ENCODE measurements around the gene MITF. TPM values are rescaled to one million over a fixed set of nuclear protein-coding genes. Genes with fewer than 3 reads are reported as not detected.

MITF gene, protein sequence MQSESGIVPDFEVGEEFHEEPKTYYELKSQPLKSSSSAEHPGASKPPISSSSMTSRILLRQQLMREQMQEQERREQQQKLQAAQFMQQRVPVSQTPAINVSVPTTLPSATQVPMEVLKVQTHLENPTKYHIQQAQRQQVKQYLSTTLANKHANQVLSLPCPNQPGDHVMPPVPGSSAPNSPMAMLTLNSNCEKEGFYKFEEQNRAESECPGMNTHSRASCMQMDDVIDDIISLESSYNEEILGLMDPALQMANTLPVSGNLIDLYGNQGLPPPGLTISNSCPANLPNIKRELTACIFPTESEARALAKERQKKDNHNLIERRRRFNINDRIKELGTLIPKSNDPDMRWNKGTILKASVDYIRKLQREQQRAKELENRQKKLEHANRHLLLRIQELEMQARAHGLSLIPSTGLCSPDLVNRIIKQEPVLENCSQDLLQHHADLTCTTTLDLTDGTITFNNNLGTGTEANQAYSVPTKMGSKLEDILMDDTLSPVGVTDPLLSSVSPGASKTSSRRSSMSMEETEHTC
- total RNA-seq (2014; rRNA removed; shearing (Covaris generic)), result 0.21 and 0.30 TPM in 2 replicates

DNA sequence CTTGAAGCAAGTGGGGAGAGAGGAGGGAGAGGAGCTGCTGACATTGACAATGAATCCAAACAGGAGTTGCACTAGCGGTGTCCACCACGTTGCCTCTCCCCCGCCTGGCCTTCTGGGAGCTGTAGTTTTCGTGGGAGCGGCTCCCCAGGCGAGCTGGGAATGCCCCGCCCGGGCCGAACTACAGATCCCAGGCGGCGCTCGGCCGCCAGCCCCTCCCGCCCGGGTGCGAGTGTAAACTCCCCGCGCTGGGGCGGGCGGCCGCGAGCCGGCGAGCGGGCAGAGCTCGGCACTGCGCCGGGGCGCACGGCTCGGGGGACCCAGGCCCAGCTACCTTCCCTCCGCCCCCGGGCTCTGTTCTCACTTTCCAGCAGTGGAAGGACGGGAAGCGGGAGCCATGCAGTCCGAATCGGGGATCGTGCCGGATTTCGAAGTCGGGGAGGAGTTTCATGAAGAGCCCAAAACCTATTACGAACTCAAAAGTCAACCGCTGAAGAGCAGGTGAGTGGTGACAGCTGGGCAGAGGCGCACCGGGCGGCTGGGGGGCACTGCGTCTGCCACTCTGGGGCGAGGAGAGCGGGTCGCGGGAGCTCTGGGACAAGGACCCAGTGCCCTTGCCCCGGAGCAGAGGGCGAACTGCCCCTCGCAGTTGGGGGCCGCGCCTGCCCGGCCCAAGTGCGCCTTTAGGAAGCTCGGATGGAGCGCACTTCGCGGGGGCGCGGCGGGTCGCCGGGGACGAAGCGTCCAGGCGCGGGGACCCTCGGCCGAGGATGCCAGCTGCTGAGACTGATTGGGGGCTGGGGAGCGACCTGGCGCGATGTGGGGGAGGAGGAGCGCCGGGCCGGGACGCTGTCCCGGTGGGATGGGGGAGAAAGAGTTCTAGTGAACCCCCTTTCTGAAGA, at the start of gene MITF:
TSS of gene MITF (plus strand) at position 261 of the 899 bp plus-strand sequence. CDS start at position 395, 134 bp downstream.
- peak; percentile 92 for DNase-seq
- Histone ChIP-seq H3K27me3 (ENCODE audit: control insufficient read depth, insufficient read depth, low read length) (peaks cover 34% of the 10 kb centered on the region), H3K4me3 (ENCODE audit: insufficient read depth, low read depth, low read length) (peak within 1 kb of the TSS; percentile 78), H3K36me3 (replicated peaks; ENCODE audit: control insufficient read depth, insufficient read depth, low read length) (no peaks in the 10 kb centered on the region)

DNA sequence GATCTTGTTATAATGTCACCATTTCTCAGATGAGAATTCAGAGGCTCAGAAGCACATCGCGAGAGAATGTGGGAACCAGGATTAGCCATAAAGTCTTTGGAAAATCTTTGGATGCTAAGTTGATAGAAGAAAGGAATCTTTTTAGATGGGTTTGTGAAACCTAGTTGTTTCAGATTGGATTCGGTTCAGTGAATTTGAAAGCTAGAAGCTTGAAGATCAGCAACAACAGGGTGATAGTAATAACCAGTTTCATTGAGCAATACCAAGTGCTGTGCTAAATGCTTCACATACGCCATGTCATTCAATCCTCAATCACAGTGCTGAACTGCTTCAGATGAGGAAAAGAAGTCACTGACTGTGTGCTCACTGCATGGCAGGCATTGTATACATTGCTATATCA, 47.4 kb upstream of the MITF start:
- H3K4me3 ChIP-seq (ENCODE audit: insufficient read depth, low read depth, low read length), result no peak overlapping the region
- no peaks in the 10 kb centered on the region for H3K36me3 ChIP-seq (replicated peaks; ENCODE audit: control insufficient read depth, insufficient read depth, low read length)
- DNase-seq, result no peak
- H3K27me3 ChIP-seq (ENCODE audit: control insufficient read depth, insufficient read depth, low read length), result peaks cover 3% of the 10 kb centered on the region; the same call in 1 of the 2 replicates

DNA sequence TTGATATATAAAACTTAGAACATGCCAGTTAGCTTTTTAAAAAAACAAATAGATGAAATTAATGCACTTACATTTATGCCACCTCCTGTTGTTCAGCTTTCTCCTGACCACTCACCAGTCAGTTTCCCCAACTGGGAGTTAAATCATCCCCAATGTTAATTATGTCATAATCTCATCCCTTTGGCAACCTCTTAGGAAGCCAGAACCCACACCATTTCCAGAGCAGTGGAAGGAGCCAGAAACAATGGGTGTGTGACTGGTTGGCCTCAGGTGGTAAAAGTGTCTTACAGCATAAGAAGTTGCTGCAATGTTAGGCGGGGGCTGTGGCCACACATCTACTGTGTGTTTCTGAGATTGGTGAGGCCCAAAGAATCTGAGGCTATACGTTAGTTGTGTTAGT, 46.5 kb upstream of the MITF start:
- Histone ChIP-seq H3K27me3 (ENCODE audit: control insufficient read depth, insufficient read depth, low read length) (peaks cover 3% of the 10 kb centered on the region; the same call in 1 of the 2 replicates), H3K4me3 (ENCODE audit: insufficient read depth, low read depth, low read length) (no peak overlapping the region)
- DNase-seq, result no peak

DNA sequence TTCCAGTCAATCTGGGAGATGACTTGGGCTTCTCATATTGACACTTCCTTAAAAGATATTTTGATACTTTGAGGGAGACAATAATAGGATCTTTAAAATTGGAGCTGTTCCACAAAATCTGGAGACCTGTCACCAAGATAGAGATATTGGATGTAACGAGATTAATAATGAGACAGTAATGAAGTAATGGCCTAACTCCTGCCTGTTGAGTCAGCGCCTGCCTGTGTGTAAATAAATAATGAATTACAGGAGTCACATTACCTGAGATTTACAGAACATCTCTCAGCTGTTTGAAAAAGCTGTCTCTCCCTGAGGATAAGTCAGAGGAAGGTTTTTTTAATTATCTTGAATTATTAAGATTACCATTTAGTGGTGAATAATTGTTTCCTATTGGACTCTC, 43.8 kb upstream of the MITF start:
- H3K36me3 ChIP-seq (replicated peaks; ENCODE audit: control insufficient read depth, insufficient read depth, low read length), result no peaks in the 10 kb centered on the region
- H3K4me3 ChIP-seq (ENCODE audit: insufficient read depth, low read depth, low read length), result no peak overlapping the region
- DNase-seq, result no peak
- H3K27me3 ChIP-seq (ENCODE audit: control insufficient read depth, insufficient read depth, low read length), result no peaks in the 10 kb centered on the region

More for the DNA sequence above, 46.5 kb upstream of the MITF start:
- no peaks in the 10 kb centered on the region for H3K36me3 ChIP-seq (replicated peaks; ENCODE audit: control insufficient read depth, insufficient read depth, low read length)

DNA sequence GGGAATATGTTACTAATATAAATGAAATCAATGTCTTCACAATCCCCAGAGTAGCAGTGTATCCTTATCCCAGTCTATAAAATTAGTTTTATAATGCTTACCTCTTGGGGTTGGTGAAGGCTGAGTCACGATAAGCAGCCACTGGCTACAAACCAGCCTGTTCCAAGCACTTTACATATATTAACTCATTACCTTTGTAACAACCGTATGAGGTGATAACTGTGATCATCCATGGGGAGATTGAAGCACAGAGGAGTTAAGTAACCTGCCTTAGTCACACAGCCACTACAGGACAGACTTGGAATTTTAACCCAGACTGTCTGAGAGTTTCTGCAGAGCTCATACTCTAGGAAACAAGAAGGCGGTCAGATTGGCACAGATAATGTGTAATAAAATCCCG, 43.3 kb upstream of the MITF start:
- H3K4me3 ChIP-seq (ENCODE audit: insufficient read depth, low read depth, low read length), result no peak overlapping the region
- H3K27me3 ChIP-seq (ENCODE audit: control insufficient read depth, insufficient read depth, low read length), result no peaks in the 10 kb centered on the region
- no peaks in the 10 kb centered on the region for H3K36me3 ChIP-seq (replicated peaks; ENCODE audit: control insufficient read depth, insufficient read depth, low read length)
- DNase-seq, result no peak

DNA sequence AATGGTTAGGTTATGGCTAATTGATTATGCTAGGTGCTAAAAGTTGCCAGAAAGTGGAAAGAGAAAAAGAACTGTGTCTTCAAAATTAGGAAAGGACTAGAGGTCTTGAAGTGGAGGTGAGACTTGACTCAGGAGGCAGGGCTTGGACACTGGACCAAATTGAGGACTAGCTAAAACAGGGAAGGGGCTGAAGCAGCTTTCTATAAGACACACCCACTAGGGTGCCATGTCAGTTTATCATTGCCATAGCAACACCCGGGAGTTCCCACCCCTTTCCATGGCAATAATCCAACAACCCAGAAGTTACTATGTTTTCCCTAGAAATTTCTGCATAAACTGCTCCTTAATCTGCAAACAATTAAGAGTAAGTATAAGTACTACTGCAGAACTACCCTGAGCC, 42.9 kb upstream of the MITF start:
- Histone ChIP-seq H3K27me3 (ENCODE audit: control insufficient read depth, insufficient read depth, low read length) (no peaks in the 10 kb centered on the region), H3K4me3 (ENCODE audit: insufficient read depth, low read depth, low read length) (no peak overlapping the region), H3K36me3 (replicated peaks; ENCODE audit: control insufficient read depth, insufficient read depth, low read length) (no peaks in the 10 kb centered on the region)
- no peak for DNase-seq

DNA sequence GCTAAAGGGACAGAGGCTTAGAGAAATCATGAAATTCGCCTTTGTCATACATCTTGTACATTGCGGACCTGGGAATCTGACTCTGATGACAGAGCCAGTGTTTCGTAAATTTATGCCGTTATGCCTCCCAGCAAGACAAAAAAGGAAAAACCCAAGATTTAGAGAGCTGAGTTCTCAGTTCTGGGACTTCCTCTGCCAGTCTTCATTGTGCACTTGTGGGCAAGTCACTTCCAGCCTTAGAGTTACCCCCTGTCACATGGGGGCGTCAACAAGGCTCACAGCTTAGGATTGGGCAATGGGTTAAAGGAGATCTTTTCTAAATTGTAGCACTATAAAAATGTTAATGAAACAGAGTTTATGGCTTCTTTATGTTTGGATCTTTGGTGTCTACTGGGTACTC, 41.9 kb upstream of the MITF start:
- H3K27me3 ChIP-seq (ENCODE audit: control insufficient read depth, insufficient read depth, low read length), result no peaks in the 10 kb centered on the region
- H3K4me3 ChIP-seq (ENCODE audit: insufficient read depth, low read depth, low read length), result no peak overlapping the region
- no peak for DNase-seq
- no peaks in the 10 kb centered on the region for H3K36me3 ChIP-seq (replicated peaks; ENCODE audit: control insufficient read depth, insufficient read depth, low read length)

DNA sequence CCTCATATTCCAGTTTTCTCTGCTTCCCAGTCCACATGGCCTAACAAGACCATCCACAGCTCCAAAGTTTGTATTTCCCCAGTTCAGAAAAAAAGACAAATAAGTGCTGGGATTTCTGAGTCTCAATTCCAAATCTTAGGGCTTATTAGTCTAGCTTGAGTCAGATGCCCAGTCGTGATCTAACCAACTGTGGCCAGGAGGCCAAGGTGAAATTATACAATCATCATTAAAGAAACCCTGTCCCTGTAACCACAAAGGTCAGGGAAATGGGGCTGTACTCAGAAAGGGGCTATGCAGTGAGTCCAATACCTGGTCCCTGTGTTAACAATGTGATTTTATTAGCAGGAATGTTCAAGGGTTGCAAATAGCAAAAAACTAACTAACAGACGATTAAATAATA, 40.5 kb upstream of the MITF start:
- no peak for DNase-seq
- no peaks in the 10 kb centered on the region for H3K27me3 ChIP-seq (ENCODE audit: control insufficient read depth, insufficient read depth, low read length)

DNA sequence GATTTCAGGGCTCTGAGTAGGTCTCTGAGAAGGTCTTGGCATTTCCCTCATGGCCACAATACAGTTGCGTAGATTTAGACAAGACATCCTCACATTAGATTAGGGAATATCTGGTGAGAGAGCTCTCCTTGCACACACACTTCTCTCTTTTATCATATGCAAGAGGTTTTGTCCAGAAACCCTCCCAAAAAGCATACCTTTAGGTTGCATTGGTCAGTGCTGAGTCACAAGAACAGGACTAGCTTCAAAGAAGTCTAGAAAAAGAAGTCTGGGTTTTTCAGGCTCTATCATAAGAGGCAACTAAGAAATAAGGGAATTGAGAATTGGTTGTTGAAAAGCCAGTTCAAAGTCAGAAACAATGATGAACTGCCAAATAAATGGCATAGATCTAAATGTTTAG, 40.1 kb upstream of the MITF start:
- Histone ChIP-seq H3K27me3 (ENCODE audit: control insufficient read depth, insufficient read depth, low read length) (no peaks in the 10 kb centered on the region), H3K36me3 (replicated peaks; ENCODE audit: control insufficient read depth, insufficient read depth, low read length) (no peaks in the 10 kb centered on the region), H3K4me3 (ENCODE audit: insufficient read depth, low read depth, low read length) (no peak overlapping the region)
- no peak for DNase-seq

More for the DNA sequence above, 40.5 kb upstream of the MITF start:
- Histone ChIP-seq H3K36me3 (replicated peaks; ENCODE audit: control insufficient read depth, insufficient read depth, low read length) (no peaks in the 10 kb centered on the region), H3K4me3 (ENCODE audit: insufficient read depth, low read depth, low read length) (no peak overlapping the region)

DNA sequence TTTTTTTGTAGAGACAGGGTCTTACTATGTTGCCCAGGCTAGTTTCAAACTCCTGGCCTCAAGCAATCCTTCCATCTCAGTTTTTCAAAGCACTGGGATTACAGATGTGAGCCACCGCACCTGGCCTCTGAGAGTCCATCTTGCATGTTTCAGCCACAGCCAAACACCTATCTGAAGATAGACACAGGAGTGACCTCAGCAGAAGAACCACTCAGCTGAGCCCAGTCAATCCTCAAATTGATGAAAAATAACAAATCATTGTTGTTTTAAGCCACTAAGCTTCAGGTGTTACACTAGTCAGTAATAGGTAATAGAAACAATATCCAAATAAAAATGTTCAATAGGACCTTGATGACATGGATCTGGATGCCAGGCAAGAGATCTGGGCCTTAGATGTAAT, 38.3 kb upstream of the MITF start:
- no peak for DNase-seq
- Histone ChIP-seq H3K27me3 (ENCODE audit: control insufficient read depth, insufficient read depth, low read length) (no peaks in the 10 kb centered on the region), H3K4me3 (ENCODE audit: insufficient read depth, low read depth, low read length) (no peak overlapping the region), H3K36me3 (replicated peaks; ENCODE audit: control insufficient read depth, insufficient read depth, low read length) (no peaks in the 10 kb centered on the region)

DNA sequence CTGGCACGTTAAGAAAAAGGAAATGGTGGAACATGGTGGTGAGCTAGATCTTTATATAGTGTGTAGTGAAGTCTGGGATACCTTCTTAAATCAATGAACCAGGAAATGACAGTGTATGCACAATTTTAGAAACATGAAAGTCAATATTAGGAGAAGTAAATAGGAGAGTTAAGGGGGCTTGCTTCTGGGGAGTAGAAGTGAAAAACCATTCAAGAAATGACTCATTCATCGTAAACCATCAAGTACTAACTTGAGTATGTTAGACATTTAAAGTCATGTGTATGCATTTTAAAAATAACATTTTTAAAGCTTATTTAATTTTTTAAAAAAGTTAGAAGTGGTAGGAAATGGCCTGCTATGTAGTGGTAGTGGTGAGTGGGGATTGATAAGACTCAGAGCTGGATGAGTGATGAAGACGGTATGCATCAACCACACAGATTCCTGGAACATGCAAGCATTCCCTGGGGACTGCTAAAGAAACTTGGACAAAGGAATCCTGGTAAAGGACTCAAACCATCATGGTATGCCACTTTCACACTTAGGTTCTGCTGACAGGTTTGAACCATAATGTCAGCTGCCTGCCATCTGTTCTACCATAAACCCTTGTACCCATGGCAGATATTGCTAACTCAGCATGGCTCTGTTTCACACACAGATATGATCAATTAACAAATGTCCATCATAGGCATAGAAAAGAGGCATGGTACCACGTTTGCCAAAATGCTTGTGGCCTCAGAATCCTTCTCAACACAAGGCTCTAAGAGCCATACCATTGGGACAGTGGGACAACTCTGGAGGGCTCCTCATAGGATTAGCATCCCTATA, 28.9 kb upstream of the MITF start:
- Histone ChIP-seq H3K36me3 (replicated peaks; ENCODE audit: control insufficient read depth, insufficient read depth, low read length) (no peaks in the 10 kb centered on the region), H3K27me3 (ENCODE audit: control insufficient read depth, insufficient read depth, low read length) (no peaks in the 10 kb centered on the region), H3K4me3 (ENCODE audit: insufficient read depth, low read depth, low read length) (no peak overlapping the region)
- DNase-seq, result no peak

DNA sequence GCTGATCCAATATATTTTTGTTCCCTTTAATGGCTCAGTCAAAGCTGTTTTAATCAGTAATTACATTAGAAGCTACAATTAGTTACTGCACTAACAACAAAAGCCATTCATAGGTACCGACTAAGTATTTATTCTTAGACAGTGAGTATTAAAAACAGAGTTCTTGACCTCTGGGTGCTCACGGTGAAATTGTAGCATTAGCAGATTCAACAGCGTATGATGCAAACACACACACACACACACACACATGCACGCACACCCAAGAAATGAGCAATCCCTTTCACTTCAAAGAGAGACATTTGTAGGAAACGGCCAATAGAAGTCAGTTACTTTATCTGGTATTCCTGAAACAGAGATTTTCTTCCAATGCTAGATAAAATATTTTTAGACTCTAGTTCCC, 27.0 kb upstream of the MITF start:
- no peak for DNase-seq
- Histone ChIP-seq H3K27me3 (ENCODE audit: control insufficient read depth, insufficient read depth, low read length) (no peaks in the 10 kb centered on the region), H3K36me3 (replicated peaks; ENCODE audit: control insufficient read depth, insufficient read depth, low read length) (no peaks in the 10 kb centered on the region), H3K4me3 (ENCODE audit: insufficient read depth, low read depth, low read length) (no peak overlapping the region)

DNA sequence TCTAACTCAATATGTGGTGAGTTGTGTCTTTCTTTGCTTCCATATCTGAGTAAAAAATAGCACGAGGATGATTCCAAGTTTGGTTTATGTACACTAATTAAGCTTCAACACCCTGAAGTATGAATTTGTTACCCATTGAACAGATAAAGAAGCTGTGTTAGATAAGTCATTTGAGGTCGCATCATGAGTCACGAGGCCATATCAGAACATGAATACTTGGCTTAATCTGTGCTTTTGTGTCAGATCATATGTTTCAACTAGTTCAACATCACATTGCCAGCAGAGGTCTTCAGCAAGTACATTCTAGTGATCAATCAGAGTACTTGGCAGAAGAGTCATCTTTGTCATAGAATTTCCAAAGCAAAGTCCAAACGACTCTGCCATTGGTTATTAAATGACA, 26.3 kb upstream of the MITF start:
- Histone ChIP-seq H3K36me3 (replicated peaks; ENCODE audit: control insufficient read depth, insufficient read depth, low read length) (no peaks in the 10 kb centered on the region), H3K27me3 (ENCODE audit: control insufficient read depth, insufficient read depth, low read length) (no peaks in the 10 kb centered on the region), H3K4me3 (ENCODE audit: insufficient read depth, low read depth, low read length) (no peak overlapping the region)
- no peak for DNase-seq

DNA sequence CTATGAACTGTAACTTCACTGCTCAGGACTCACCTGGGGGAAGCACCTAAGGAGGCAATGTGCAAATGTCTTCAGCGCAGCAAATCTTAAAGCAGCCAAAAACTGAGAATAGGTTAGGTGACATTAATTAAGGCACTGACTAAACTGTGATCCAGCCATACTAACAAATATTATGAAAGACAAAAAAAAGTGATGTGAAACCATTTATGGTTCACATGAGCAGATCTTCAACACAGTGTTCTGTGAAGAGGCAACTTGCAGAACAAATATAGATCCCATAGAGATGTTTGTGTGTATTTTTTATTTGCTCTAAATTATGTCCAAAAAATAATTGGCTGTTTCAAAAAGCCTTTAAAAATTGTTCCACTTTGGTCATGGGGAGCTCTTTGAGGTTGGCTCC, 24.1 kb upstream of the MITF start:
- Histone ChIP-seq H3K36me3 (replicated peaks; ENCODE audit: control insufficient read depth, insufficient read depth, low read length) (no peaks in the 10 kb centered on the region), H3K27me3 (ENCODE audit: control insufficient read depth, insufficient read depth, low read length) (no peaks in the 10 kb centered on the region; the same call in 1 of the 2 replicates), H3K4me3 (ENCODE audit: insufficient read depth, low read depth, low read length) (no peak overlapping the region)
- no peak for DNase-seq
